ENCODE results near the gene FBXW10.
"Not testable (repeated sequence)": the region's sequence is repeated elsewhere in the genome, so short reads cannot be mapped to it uniquely, and the experiment has no call there.

GRCh38 chr17:18733350-18733749 lies 10.5 kb upstream of the FBXW10 start:
- not testable (repeated sequence) for TF ChIP-seq CTCF, POLR2A (IDR thresholded peaks at IDR 0.05)
